H1 (cell line): ENCODE measurements around the gene ASPG.

ENCODE experiments used
- CTCF ChIP-seq, 3 experiments: IDR thresholded peaks; 1 replicate in 2 of 3; 2 replicates in 1 of 3; pipeline versions ENCODE4 v1.5.1 to v1.6.1; 2011; ENCODE audit warnings: low read length in 3 of 3, mild to moderate bottlenecking in 3 of 3, inconsistent platforms in 2 of 3, low read depth in 1 of 3, moderate library complexity in 1 of 3; ENCODE audit not compliant: insufficient read depth in 1 of 3; ENCODE audit errors: control extremely low read depth in 1 of 3
- EP300 ChIP-seq, 2 experiments: IDR thresholded peaks; 1 replicate in 1 of 2; 2 replicates in 1 of 2; pipeline ENCODE4 v1.6.1; 2011 to 2012; ENCODE audit warnings: low read depth in 2 of 2, low read length in 2 of 2, mild to moderate bottlenecking in 2 of 2, borderline replicate concordance in 1 of 2, inconsistent platforms in 1 of 2, moderate library complexity in 1 of 2

GRCh38 chr14:104100171-104101085 is 14.9 kb downstream of the ASPG start:
- TF ChIP-seq CTCF (IDR thresholded peaks at IDR 0.05; ENCODE audit: control extremely low read depth in 1 of 3, insufficient read depth in 1 of 3, low read depth in 1 of 3, low read length in 3 of 3) (no peak), EP300 (IDR thresholded peaks at IDR 0.05; ENCODE audit: borderline replicate concordance in 1 of 2, low read depth in 2 of 2, low read length in 2 of 2) (no peak)
